ENCODE results near the gene DAB2IP.

The DAB2IP gene

DNA sequence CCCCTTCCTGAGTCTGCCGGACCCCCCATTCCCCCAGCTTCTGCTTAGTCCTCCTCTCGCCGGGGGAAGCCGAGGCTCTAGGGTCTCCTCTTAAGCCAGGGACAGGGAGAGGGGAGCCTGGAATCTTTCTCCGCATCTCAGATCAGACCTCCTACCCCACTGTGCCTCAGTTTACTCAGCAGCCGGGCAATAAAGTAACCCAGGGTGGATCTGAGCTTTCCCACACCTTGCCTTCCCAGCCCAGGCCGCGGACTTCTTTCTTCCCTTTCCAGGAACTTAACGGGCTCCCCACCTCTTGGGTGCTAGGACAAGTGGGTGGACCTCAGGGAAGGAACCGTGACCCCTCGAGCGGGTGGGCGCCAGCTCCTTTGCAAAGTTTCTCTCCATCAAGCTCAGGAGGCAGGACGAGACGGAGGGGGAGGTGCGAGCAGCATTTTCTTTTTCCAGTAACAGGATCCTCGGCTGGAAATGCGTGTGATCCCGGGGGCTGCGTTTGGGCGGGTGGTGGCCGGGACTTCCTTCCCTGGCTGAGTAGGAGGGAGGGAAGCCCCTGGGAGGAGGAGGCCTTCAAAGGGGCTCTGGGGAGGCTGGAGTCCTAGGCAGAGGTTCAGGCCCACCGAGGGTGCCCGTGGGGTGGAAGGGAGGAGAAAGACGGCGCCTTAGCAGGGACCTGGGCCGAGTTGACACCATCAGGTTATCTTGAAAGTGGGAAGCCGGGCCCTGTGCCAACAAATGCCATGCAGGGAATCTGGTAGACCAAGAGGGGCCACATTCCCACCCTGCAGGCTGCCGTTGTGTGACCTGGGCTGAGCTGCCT, 795 bp downstream of the DAB2IP start:
- Histone ChIP-seq H3K4me3 (ENCODE audit: insufficient read depth, low read depth, low read length) (peak overlapping the region; percentile 72), H3K27ac (ENCODE audit: insufficient read depth, low read depth, low read length, poor library complexity, severe bottlenecking) (no peak overlapping the region)
- WGBS, 2 experiments, result 2 to 3% methylated on average over 29 of the region's 29 CpGs

DNA sequence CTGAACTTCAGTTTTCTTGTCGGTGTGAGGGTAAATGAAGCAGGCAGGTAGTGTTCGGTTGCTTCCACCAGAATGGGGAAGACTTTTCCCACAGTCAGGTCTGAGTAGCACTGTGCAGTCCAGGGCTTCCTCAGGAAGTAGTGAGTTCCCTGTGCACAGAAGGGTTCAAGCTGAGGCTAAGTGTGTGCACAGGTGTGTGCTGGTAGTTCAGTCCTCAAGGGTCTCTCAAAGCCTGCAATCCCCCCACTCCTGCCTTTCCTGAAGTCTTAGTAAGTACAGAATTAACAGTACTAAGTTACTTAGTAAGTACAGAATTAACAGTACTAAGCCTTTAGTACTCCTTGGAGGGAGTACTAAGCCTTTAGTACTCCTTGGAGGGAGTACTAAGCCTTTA, 1.4 kb downstream of the DAB2IP start:
- Histone ChIP-seq H3K27ac (ENCODE audit: insufficient read depth, low read depth, low read length, poor library complexity, severe bottlenecking) (no peak overlapping the region), H3K4me3 (ENCODE audit: insufficient read depth, low read depth, low read length) (peak overlapping the region; percentile 72), H3K27me3 (ENCODE audit: control insufficient read depth, insufficient read depth, low read length, poor library complexity, severe bottlenecking) (no peaks in the 10 kb centered on the region), H3K9me3 (ENCODE audit: control insufficient read depth, low read length) (no peaks in the 10 kb centered on the region), H3K36me3 (ENCODE audit: control insufficient read depth, insufficient read depth, low read length) (no peaks in the 10 kb centered on the region), H3K4me1 (ENCODE audit: control insufficient read depth, insufficient read depth, low read length) (peaks cover 48% of the 10 kb centered on the region)
- 34 to 47% methylated on average over 2 of the region's 2 CpGs for WGBS, 2 experiments

More for the DNA sequence above, 795 bp downstream of the DAB2IP start:
- no peaks in the 10 kb centered on the region for H3K9me3 ChIP-seq (ENCODE audit: control insufficient read depth, low read length)
- no peaks in the 10 kb centered on the region for H3K27me3 ChIP-seq (ENCODE audit: control insufficient read depth, insufficient read depth, low read length, poor library complexity, severe bottlenecking)
- peaks cover 50% of the 10 kb centered on the region for H3K4me1 ChIP-seq (ENCODE audit: control insufficient read depth, insufficient read depth, low read length)
- H3K36me3 ChIP-seq (ENCODE audit: control insufficient read depth, insufficient read depth, low read length), result no peaks in the 10 kb centered on the region

DNA sequence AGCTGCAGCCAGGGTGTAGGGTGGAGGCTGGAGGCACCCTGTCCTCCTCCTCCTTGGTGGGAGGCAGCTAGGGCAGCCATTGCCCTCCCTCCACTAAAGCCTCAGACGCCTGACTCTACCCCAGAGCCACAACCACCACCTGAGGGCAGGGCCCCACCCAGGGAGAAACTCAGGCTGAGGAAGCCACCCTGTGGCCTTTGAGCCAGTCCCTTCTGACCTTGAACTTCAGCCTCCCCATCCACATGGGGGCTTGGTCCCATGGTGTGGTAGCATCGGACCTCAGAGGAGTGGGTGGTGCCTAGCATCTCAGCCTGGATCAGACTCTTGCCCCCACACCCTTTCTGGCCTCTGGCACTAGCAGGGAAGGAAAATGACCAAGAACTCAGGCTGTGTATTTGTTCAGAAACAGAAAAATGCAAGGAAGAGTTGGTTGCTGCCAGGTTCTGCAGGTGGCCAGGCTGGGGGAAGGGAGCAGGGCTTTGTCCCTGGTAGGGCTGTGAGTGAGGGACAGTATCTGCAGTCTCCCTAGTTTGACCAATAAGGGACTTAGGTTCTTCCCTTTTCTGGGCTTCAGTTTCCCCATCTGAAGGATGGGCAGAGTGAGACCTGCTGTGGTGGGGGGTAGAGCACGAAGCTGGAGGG, 3.2 kb downstream of the DAB2IP start:
- no peaks in the 10 kb centered on the region for H3K27me3 ChIP-seq (ENCODE audit: control insufficient read depth, insufficient read depth, low read length, poor library complexity, severe bottlenecking)
- H3K4me3 ChIP-seq (ENCODE audit: insufficient read depth, low read depth, low read length), result no peak overlapping the region
- no peak overlapping the region for H3K27ac ChIP-seq (ENCODE audit: insufficient read depth, low read depth, low read length, poor library complexity, severe bottlenecking)
- H3K36me3 ChIP-seq (ENCODE audit: control insufficient read depth, insufficient read depth, low read length), result no peaks in the 10 kb centered on the region
- no peaks in the 10 kb centered on the region for H3K9me3 ChIP-seq (ENCODE audit: control insufficient read depth, low read length)
- WGBS, 2 experiments, result 73 to 90% methylated on average over 3 of the region's 3 CpGs
- H3K4me1 ChIP-seq (ENCODE audit: control insufficient read depth, insufficient read depth, low read length), result peaks cover 34% of the 10 kb centered on the region

DNA sequence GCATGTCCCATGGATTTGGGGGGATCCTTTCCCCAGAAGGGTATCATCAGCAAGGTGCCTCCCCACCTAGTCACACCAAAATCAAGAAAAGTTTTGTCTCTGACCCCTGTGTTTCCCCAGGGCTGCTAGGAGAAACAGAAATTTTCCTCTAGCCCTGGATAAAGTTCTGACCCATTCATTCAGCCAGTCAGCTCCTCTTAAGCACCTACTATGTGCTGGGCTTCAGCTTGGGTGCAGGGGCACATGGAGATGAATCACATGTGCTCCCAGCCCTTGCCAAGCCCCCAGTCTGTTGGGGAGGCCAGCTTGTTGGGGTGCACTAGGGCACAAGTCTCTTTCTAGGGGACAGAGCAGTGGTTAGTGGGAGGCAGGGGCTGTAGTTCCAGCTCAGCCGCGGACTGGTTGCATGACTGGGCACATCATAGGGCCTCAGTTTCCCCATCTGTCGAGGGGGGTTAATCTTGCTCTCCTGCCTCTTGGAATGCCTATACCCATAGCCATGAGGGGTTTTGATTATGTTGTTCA, 3.9 kb downstream of the DAB2IP start:
- H3K36me3 ChIP-seq (ENCODE audit: control insufficient read depth, insufficient read depth, low read length), result no peaks in the 10 kb centered on the region
- no peaks in the 10 kb centered on the region for H3K27me3 ChIP-seq (ENCODE audit: control insufficient read depth, insufficient read depth, low read length, poor library complexity, severe bottlenecking)
- no peak overlapping the region for H3K27ac ChIP-seq (ENCODE audit: insufficient read depth, low read depth, low read length, poor library complexity, severe bottlenecking)
- H3K4me1 ChIP-seq (ENCODE audit: control insufficient read depth, insufficient read depth, low read length), result peaks cover 27% of the 10 kb centered on the region
- no peaks in the 10 kb centered on the region for H3K9me3 ChIP-seq (ENCODE audit: control insufficient read depth, low read length)
- 96 to 98% methylated on average over 3 of the region's 3 CpGs for WGBS, 2 experiments
- no peak overlapping the region for H3K4me3 ChIP-seq (ENCODE audit: insufficient read depth, low read depth, low read length)

DNA sequence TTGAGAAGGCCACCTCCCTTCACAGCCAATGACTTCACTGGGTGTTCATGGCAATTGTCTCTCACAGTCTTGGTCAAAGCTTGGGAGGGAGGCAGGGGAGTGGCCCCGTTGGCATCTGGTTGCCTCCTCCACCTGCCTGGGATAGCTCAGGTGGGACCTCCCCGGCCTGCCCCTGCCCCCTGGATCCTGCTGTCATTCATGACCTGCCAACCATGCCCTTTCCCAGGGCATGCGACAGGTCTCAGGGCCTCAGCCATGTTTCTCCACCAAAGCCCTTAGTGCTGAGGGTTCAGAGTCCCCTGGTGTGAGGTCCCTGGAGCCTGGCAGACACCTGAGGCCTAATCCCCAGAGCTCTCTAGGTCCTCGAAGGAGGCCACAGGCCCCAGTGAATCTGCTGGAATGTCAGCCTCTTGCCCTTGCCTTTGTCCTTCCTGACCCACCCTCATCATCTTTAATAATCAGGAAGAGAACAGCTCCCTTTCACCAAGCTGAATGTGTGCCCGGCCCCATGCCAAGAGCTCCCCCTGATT, 5.6 kb downstream of the DAB2IP start:
- Histone ChIP-seq H3K4me3 (ENCODE audit: insufficient read depth, low read depth, low read length) (no peak overlapping the region), H3K27ac (ENCODE audit: insufficient read depth, low read depth, low read length, poor library complexity, severe bottlenecking) (no peak overlapping the region), H3K9me3 (ENCODE audit: control insufficient read depth, low read length) (no peaks in the 10 kb centered on the region), H3K27me3 (ENCODE audit: control insufficient read depth, insufficient read depth, low read length, poor library complexity, severe bottlenecking) (no peaks in the 10 kb centered on the region), H3K36me3 (ENCODE audit: control insufficient read depth, insufficient read depth, low read length) (no peaks in the 10 kb centered on the region), H3K4me1 (ENCODE audit: control insufficient read depth, insufficient read depth, low read length) (peaks cover 22% of the 10 kb centered on the region)
- 87 to 90% methylated on average over 5 of the region's 5 CpGs for WGBS, 2 experiments

DNA sequence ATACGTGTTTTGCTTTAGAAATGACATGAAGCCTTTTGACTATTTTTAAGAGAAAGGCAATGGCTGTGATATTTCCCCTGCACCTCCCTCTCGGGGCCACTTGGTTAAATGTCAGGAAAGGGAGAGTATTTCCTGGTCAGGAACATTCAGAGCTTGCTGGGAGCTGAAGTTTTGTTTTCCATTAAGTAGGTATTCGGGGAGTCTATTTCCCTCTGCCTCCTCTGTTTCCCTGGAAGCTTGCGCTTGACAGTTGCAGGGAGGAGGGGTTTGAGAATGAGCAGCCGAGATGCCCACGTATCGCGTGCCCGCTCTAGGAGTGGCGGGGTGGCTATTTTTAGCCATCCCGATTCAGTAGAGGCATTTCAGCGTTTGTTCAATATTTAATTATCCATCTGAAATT, 6.7 kb downstream of the DAB2IP start:
- no peaks in the 10 kb centered on the region for H3K36me3 ChIP-seq (ENCODE audit: control insufficient read depth, insufficient read depth, low read length)
- peaks cover 12% of the 10 kb centered on the region for H3K4me1 ChIP-seq (ENCODE audit: control insufficient read depth, insufficient read depth, low read length)
- H3K9me3 ChIP-seq (ENCODE audit: control insufficient read depth, low read length), result no peaks in the 10 kb centered on the region
- no peaks in the 10 kb centered on the region for H3K27me3 ChIP-seq (ENCODE audit: control insufficient read depth, insufficient read depth, low read length, poor library complexity, severe bottlenecking)
- WGBS, 2 experiments, result 96 to 98% methylated on average over 12 of the region's 12 CpGs
- no peak overlapping the region for H3K27ac ChIP-seq (ENCODE audit: insufficient read depth, low read depth, low read length, poor library complexity, severe bottlenecking)
- no peak overlapping the region for H3K4me3 ChIP-seq (ENCODE audit: insufficient read depth, low read depth, low read length)

DNA sequence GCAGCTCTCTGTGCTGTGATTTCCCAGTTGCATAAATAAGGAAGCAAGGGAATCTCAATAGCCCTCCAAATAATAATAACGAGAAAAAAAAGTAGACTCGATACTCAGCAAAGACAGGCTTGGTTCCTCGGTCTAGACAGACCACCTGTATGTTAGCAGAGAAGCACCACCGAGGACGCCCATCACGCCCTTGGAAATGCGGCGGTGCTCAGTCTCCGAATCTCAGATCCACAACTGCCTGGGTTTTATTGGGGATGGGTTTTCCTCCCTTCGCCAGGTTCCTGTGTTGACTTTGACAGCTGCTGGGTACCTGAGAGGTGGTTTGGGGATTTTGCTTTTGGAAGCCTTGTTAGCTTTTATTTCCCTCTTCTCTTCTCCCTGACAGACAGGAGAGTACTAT, 7.2 kb downstream of the DAB2IP start:
- Histone ChIP-seq H3K4me3 (ENCODE audit: insufficient read depth, low read depth, low read length) (no peak overlapping the region), H3K9me3 (ENCODE audit: control insufficient read depth, low read length) (no peaks in the 10 kb centered on the region), H3K27me3 (ENCODE audit: control insufficient read depth, insufficient read depth, low read length, poor library complexity, severe bottlenecking) (no peaks in the 10 kb centered on the region), H3K36me3 (ENCODE audit: control insufficient read depth, insufficient read depth, low read length) (no peaks in the 10 kb centered on the region), H3K27ac (ENCODE audit: insufficient read depth, low read depth, low read length, poor library complexity, severe bottlenecking) (no peak overlapping the region), H3K4me1 (ENCODE audit: control insufficient read depth, insufficient read depth, low read length) (peaks cover 8% of the 10 kb centered on the region)
- WGBS, 2 experiments, result 93 to 95% methylated on average over 10 of the region's 10 CpGs

DNA sequence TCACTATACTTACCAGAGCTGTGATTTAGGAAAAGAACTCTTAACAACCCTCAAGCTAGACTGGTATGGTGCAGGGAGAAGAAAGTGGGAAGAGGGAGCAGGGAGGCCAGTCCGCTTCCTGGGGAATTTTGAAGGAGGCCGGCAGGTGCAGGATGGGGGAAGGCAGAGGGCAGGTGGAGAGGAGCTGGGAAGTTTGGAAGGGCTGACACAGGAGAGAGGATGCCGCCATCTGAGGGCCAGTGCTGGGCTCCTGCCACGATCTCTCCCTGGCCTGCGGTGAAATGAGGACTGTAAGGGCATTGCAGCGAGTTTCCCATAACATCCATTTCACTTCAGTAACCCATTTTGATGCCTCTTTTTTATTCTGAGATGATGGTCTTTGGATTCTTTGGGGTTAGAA, 8.9 kb downstream of the DAB2IP start:
- WGBS, 2 experiments, result 71 to 75% methylated on average over 6 of the region's 6 CpGs

DNA sequence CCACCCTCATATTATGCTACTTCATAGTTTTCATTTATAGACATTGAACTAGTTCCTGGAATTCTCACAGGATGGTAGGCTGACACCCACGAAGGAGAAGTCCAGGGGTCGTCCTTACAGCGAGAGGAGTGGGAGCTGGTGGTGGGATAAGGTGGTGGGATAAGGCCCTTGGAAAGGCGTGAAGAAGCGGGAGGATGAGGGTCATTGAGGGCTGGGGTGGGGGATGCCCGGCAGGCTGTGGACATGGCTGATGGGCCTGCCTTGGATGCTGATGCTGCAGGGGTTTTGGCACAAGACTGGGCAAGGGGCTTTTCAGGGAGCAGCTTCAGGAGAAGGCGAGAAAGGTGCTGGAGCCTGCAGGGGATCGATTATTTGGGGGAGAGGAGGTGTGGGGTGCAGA, 9.4 kb downstream of the DAB2IP start:
- H3K9me3 ChIP-seq (ENCODE audit: control insufficient read depth, low read length), result no peaks in the 10 kb centered on the region
- H3K4me3 ChIP-seq (ENCODE audit: insufficient read depth, low read depth, low read length), result no peak overlapping the region
- no peaks in the 10 kb centered on the region for H3K27me3 ChIP-seq (ENCODE audit: control insufficient read depth, insufficient read depth, low read length, poor library complexity, severe bottlenecking)
- 93 to 95% methylated on average over 8 of the region's 8 CpGs for WGBS, 2 experiments
- no peak overlapping the region for H3K27ac ChIP-seq (ENCODE audit: insufficient read depth, low read depth, low read length, poor library complexity, severe bottlenecking)
- H3K36me3 ChIP-seq (ENCODE audit: control insufficient read depth, insufficient read depth, low read length), result no peaks in the 10 kb centered on the region
- no peaks in the 10 kb centered on the region for H3K4me1 ChIP-seq (ENCODE audit: control insufficient read depth, insufficient read depth, low read length)

More for the DNA sequence above, 8.9 kb downstream of the DAB2IP start:
- Histone ChIP-seq H3K4me1 (ENCODE audit: control insufficient read depth, insufficient read depth, low read length) (no peaks in the 10 kb centered on the region), H3K27me3 (ENCODE audit: control insufficient read depth, insufficient read depth, low read length, poor library complexity, severe bottlenecking) (no peaks in the 10 kb centered on the region), H3K36me3 (ENCODE audit: control insufficient read depth, insufficient read depth, low read length) (no peaks in the 10 kb centered on the region), H3K27ac (ENCODE audit: insufficient read depth, low read depth, low read length, poor library complexity, severe bottlenecking) (no peak overlapping the region), H3K4me3 (ENCODE audit: insufficient read depth, low read depth, low read length) (no peak overlapping the region), H3K9me3 (ENCODE audit: control insufficient read depth, low read length) (no peaks in the 10 kb centered on the region)

DNA sequence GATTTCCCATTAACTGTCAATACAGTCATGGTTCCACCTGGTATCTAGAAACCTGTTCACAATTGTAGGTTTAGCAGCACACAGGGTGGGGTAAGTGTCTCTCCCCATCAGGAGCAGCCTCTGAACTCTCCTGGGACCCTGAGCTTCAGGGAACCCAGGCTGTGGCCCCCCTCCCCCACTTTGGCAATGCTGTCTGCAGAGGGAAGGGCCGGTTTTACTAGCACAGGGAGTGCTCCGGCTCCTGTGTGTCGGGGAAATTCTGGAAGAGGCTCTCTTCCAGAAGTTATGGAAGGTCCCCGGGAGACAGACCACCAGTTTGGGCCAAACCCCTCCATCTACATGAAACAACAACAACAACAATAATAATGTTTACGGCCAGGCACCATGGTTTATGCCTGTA, 9.9 kb downstream of the DAB2IP start:
- Histone ChIP-seq H3K27ac (ENCODE audit: insufficient read depth, low read depth, low read length, poor library complexity, severe bottlenecking) (no peak overlapping the region), H3K27me3 (ENCODE audit: control insufficient read depth, insufficient read depth, low read length, poor library complexity, severe bottlenecking) (no peaks in the 10 kb centered on the region), H3K4me3 (ENCODE audit: insufficient read depth, low read depth, low read length) (no peak overlapping the region), H3K9me3 (ENCODE audit: control insufficient read depth, low read length) (no peaks in the 10 kb centered on the region), H3K4me1 (ENCODE audit: control insufficient read depth, insufficient read depth, low read length) (no peaks in the 10 kb centered on the region), H3K36me3 (ENCODE audit: control insufficient read depth, insufficient read depth, low read length) (no peaks in the 10 kb centered on the region)
- 91 to 93% methylated on average over 5 of the region's 5 CpGs for WGBS, 2 experiments

Measured in ectodermal cell (in vitro differentiated cells).